MM.1S (cell line): ENCODE results near the gene SUV39H2.

Experiments
- CTCF ChIP-seq: fragments of 300-600 bp; sonication (generic); IDR thresholded peaks from 2 replicates; pipeline ENCODE4 v1.5.1; 2016; ENCODE audit warnings: antibody characterized with exemption, low read length, mixed read lengths
- EZH2 ChIP-seq: fragments of 300-600 bp; sonication (generic); optimal IDR thresholded peaks from 2 replicates; pipeline ENCODE3; 2017; ENCODE audit warnings: low read depth, mild to moderate bottlenecking, antibody characterized with exemption, low read length, mixed read lengths
- EZH2phosphoT487 ChIP-seq: fragments of 300-600 bp; sonication (generic); IDR thresholded peaks from 2 replicates; pipeline ENCODE4 v1.6.1; 2018; ENCODE audit warnings: antibody characterized with exemption, low read length

DNA sequence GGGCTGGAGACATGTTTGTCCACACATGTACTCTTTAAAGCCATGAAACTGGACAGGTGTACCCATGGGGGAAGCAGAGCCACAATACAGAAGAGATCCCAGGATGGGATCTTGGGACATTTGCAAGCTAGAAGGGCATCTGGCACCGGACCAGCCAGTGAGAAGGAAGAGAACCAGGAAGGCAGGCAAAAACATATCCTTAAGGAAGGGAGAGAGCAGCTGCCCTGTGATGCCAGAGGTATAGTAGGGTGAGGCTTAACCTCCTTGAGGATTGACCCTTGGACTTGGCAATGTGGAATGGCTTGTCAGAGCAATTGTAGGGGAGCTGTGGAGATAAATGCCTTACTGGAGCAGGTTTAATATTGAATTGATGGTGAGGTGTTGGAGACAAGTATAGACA, 17.9 kb upstream of the SUV39H2 start:
- TF ChIP-seq CTCF (no peak), EZH2 (no peak), EZH2phosphoT487 (no peak)
